H9 (cell line): ENCODE data around the gene CHN2. TPM values are rescaled to one million over a fixed set of nuclear protein-coding genes. Genes with fewer than 3 reads are reported as not detected.

Experiments
- DNase-seq: peaks from one replicate; pipeline ENCODE4 v3.0.0-alpha.2; 2017
- H2AFZ ChIP-seq: one replicate; pipeline ENCODE4 v1.6.1; 2013; ENCODE audit warnings: mild to moderate bottlenecking, low read length, control low read depth, moderate library complexity
- H2AK5ac ChIP-seq: 2 replicates; pipeline ENCODE4 v1.6.1; 2013; ENCODE audit warnings: low read length, control low read depth, mixed read lengths; ENCODE audit not compliant: insufficient read length
- H2BK120ac ChIP-seq: one replicate; pipeline ENCODE4 v1.6.1; 2013; ENCODE audit warnings: low read depth, mild to moderate bottlenecking, low read length, control low read depth, inconsistent platforms; ENCODE audit not compliant: poor library complexity, severe bottlenecking
- H2BK12ac ChIP-seq: 2 replicates; pipeline ENCODE4 v1.6.1; 2013; ENCODE audit warnings: low read length, control low read depth, mixed read lengths, low read depth; ENCODE audit not compliant: insufficient read length
- H2BK15ac ChIP-seq: 2 replicates; pipeline ENCODE4 v1.6.1; 2013; ENCODE audit warnings: low read depth, low read length, control low read depth
- H2BK20ac ChIP-seq: one replicate; pipeline ENCODE4 v1.6.1; 2013; ENCODE audit warnings: low read depth, mild to moderate bottlenecking, low read length, control low read depth, inconsistent platforms; ENCODE audit not compliant: poor library complexity, severe bottlenecking
- H2BK5ac ChIP-seq: 2 replicates; pipeline ENCODE4 v1.6.1; 2013; ENCODE audit warnings: low read length, control low read depth, mixed read lengths; ENCODE audit not compliant: insufficient read length
- H3K14ac ChIP-seq: 2 replicates; pipeline ENCODE4 v1.6.1; 2013; ENCODE audit warnings: low read length, control low read depth; ENCODE audit not compliant: insufficient read depth
- H3K18ac ChIP-seq: 2 replicates; pipeline ENCODE4 v1.6.1; 2013; ENCODE audit warnings: low read depth, mild to moderate bottlenecking, mixed read lengths, low read length, control low read depth; ENCODE audit not compliant: insufficient read length
- H3K23ac ChIP-seq: 2 replicates; pipeline ENCODE4 v1.6.1; 2013; ENCODE audit warnings: low read length, control low read depth, mixed read lengths, low read depth; ENCODE audit not compliant: insufficient read length
- H3K23me2 ChIP-seq: 2 replicates; pipeline ENCODE4 v1.6.1; 2013; ENCODE audit warnings: low read depth, mild to moderate bottlenecking, mixed read lengths, low read length, control low read depth; ENCODE audit not compliant: insufficient read length, poor library complexity, severe bottlenecking
- H3K27ac ChIP-seq: 2 replicates; pipeline ENCODE4 v1.5.1; 2013; ENCODE audit warnings: low read length, control low read depth, mixed read lengths, low read depth; ENCODE audit not compliant: insufficient read length
- H3K27me3 ChIP-seq: 2 replicates; pipeline ENCODE4 v1.6.1; 2013; ENCODE audit warnings: low read length, control low read depth, inconsistent platforms; ENCODE audit not compliant: insufficient read depth
- H3K4ac ChIP-seq: 2 replicates; pipeline ENCODE4 v1.6.1; 2013; ENCODE audit warnings: low read depth, mild to moderate bottlenecking, control low read depth, inconsistent platforms, low read length, moderate library complexity
- H3K4me1 ChIP-seq: 2 replicates; pipeline ENCODE4 v1.6.1; 2013; ENCODE audit warnings: low read length, control low read depth, inconsistent platforms; ENCODE audit not compliant: insufficient read depth
- H3K4me2 ChIP-seq: 2 replicates; pipeline ENCODE4 v1.6.1; 2013; ENCODE audit warnings: low read length, control low read depth, mixed read lengths; ENCODE audit not compliant: insufficient read length, insufficient read depth
- H3K56ac ChIP-seq: 2 replicates; pipeline ENCODE4 v1.6.1; 2013; ENCODE audit warnings: low read depth, mild to moderate bottlenecking, mixed read lengths, low read length, control low read depth; ENCODE audit not compliant: insufficient read length
- H3K79me1 ChIP-seq: 2 replicates; pipeline ENCODE4 v1.6.1; 2013; ENCODE audit warnings: low read depth, mild to moderate bottlenecking, moderate library complexity, low read length, control low read depth, inconsistent platforms; ENCODE audit not compliant: insufficient read depth, poor library complexity, severe bottlenecking
- H3K79me2 ChIP-seq: 2 replicates; pipeline ENCODE4 v1.6.1; 2013; ENCODE audit warnings: low read length, control low read depth, inconsistent platforms; ENCODE audit not compliant: insufficient read depth
- H3K9ac ChIP-seq: 2 replicates; pipeline ENCODE4 v1.6.1; 2013; ENCODE audit warnings: low read length, control low read depth, mixed read lengths; ENCODE audit not compliant: insufficient read length; ENCODE audit errors: extremely low read depth
- H3K9me3 ChIP-seq: one replicate; pipeline ENCODE4 v1.6.1; 2013; ENCODE audit warnings: low read depth, low read length, inconsistent platforms; ENCODE audit not compliant: control insufficient read depth
- H3T11ph ChIP-seq: one replicate; pipeline ENCODE4 v1.6.1; 2013; ENCODE audit warnings: mild to moderate bottlenecking, low read length, control low read depth, inconsistent platforms
- H4K20me1 ChIP-seq: one replicate; pipeline ENCODE4 v1.6.1; 2013; ENCODE audit not compliant: control insufficient read depth, insufficient read length, insufficient read depth
- H4K5ac ChIP-seq: 2 replicates; pipeline ENCODE4 v1.6.1; 2013; ENCODE audit warnings: low read depth, mild to moderate bottlenecking, mixed read lengths, low read length, control low read depth; ENCODE audit not compliant: insufficient read length
- H4K8ac ChIP-seq: replicated peaks from 2 replicates; pipeline ENCODE4 v1.6.1; 2013; ENCODE audit warnings: low read length, control low read depth, mixed read lengths, low read depth; ENCODE audit not compliant: insufficient read length
- H4K91ac ChIP-seq: 2 replicates; pipeline ENCODE4 v1.6.1; 2013; ENCODE audit warnings: low read depth, mild to moderate bottlenecking, moderate library complexity, mixed read lengths, low read length, control low read depth; ENCODE audit not compliant: insufficient read length
- H3K27ac Mint-ChIP-seq, 3 experiments: 2 replicates in 2 of 3; 3 replicates in 1 of 3; pipeline ENCODE4 v1.8.0; 2020 to 2021; ENCODE audit warnings: mixed read lengths in 3 of 3, mild to moderate bottlenecking in 1 of 3, moderate library complexity in 1 of 3
- H3K27me3 Mint-ChIP-seq: 2 replicates; pipeline ENCODE4 v1.8.0; 2021; ENCODE audit warnings: low read depth, mild to moderate bottlenecking, moderate library complexity, mixed read lengths
- H3K36me3 Mint-ChIP-seq, 3 experiments: 2 replicates in 2 of 3; 3 replicates in 1 of 3; pipeline ENCODE4 v1.8.0; 2020 to 2021; ENCODE audit warnings: low read depth in 3 of 3, mixed read lengths in 3 of 3; ENCODE audit not compliant: insufficient read depth in 1 of 3
- H3K4me1 Mint-ChIP-seq, 2 experiments: 2 replicates each; pipeline ENCODE4 v1.8.0; 2020; ENCODE audit warnings: mixed read lengths in 2 of 2
- H3K4me3 Mint-ChIP-seq, 2 experiments: 2 replicates in 1 of 2; 3 replicates in 1 of 2; pipeline ENCODE4 v1.8.0; 2020 to 2021; ENCODE audit warnings: mild to moderate bottlenecking in 2 of 2, mixed read lengths in 2 of 2, moderate library complexity in 1 of 2
- H3K9me3 Mint-ChIP-seq, 2 experiments: 2 replicates in 1 of 2; 3 replicates in 1 of 2; pipeline ENCODE4 v1.8.0; 2020; ENCODE audit warnings: mild to moderate bottlenecking in 2 of 2, mixed read lengths in 2 of 2, moderate library complexity in 1 of 2
- WGBS: extraction: QIAGEN DNeasy Blood & Tissue Kit; methylation state at CpG from one replicate; pipeline ENCODE4 v1.1.7; 2013; ENCODE audit warnings: missing lambda C conversion rate, low lambda C conversion rate, mixed read lengths; ENCODE audit not compliant: insufficient read length; ENCODE audit errors: extremely low coverage; 5-methylcytosine and 5-hydroxymethylcytosine counted together
- total RNA-seq: library from RNA; stranded (reverse); gene quantifications from 2 replicates; pipeline ENCODE4 v1.2.1, GENCODE V29; 2021
- TF ChIP-seq, protein P1 (sequence below): fragments of 200-600 bp; sonication (generic); conservative IDR thresholded peaks from 3 replicates; pipeline ENCODE4 v1.8.0; 2021; ENCODE audit warnings: antibody characterized with exemption, mild to moderate bottlenecking

CHN2 gene
- total RNA-seq, 1 experiment from 2014 or later, result 3.3 TPM

DNA sequence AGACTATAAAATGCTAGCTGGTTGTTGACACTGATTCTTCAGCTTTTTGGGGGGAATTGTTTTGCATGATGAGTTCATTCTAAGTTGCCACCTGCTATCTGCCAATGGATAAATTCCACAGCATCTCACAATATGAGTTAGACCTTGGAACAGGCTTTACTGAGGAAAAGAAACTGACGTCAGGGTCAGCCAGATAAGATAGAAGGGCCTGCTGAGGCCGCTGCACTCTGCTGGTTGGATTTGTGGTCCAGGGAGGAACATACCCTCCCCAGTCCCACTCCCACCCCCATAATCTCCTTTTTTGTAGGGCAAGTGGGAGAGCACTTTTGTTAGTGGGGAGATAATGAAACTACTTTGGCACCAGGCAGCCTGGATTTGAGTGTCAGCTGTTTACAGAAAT is 258.4 kb downstream of the CHN2 start:
- no peaks in the 10 kb centered on the region for H4K20me1 ChIP-seq
- no peaks in the 10 kb centered on the region for H3K9me3 Mint-ChIP-seq
- H3K27me3 Mint-ChIP-seq, result no peaks in the 10 kb centered on the region; the same call in 1 of the 2 replicates
- no peak overlapping the region for H3K4me3 Mint-ChIP-seq
- no peaks in the 10 kb centered on the region for H3K9me3 ChIP-seq
- H3K4ac ChIP-seq, result no peak overlapping the region
- 0 out of 2 replicates have a peak, but pooled peaks cover 2% of the 10 kb centered on the region for H3K4me1 ChIP-seq
- H3K23ac ChIP-seq, result no peak overlapping the region
- TF ChIP-seq, protein P1, sequence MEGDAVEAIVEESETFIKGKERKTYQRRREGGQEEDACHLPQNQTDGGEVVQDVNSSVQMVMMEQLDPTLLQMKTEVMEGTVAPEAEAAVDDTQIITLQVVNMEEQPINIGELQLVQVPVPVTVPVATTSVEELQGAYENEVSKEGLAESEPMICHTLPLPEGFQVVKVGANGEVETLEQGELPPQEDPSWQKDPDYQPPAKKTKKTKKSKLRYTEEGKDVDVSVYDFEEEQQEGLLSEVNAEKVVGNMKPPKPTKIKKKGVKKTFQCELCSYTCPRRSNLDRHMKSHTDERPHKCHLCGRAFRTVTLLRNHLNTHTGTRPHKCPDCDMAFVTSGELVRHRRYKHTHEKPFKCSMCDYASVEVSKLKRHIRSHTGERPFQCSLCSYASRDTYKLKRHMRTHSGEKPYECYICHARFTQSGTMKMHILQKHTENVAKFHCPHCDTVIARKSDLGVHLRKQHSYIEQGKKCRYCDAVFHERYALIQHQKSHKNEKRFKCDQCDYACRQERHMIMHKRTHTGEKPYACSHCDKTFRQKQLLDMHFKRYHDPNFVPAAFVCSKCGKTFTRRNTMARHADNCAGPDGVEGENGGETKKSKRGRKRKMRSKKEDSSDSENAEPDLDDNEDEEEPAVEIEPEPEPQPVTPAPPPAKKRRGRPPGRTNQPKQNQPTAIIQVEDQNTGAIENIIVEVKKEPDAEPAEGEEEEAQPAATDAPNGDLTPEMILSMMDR, result no peak
- WGBS, result no CpG with 5 or more reads among the region's 2 CpGs
- H3K79me2 ChIP-seq, result no peaks in the 10 kb centered on the region
- H3K27me3 ChIP-seq, result no peaks in the 10 kb centered on the region
- no peak overlapping the region for H3K27ac Mint-ChIP-seq
- no peaks in the 10 kb centered on the region for H3K36me3 Mint-ChIP-seq
- no peak overlapping the region for H2BK20ac ChIP-seq
- H4K5ac ChIP-seq, result no peak overlapping the region
- H3K14ac ChIP-seq, result no peak overlapping the region
- no peak overlapping the region for H3T11ph ChIP-seq
- no peak overlapping the region for H2BK12ac ChIP-seq
- H3K56ac ChIP-seq, result no peak overlapping the region
- no peak for DNase-seq
- H3K18ac ChIP-seq, result no peak overlapping the region
- H3K4me2 ChIP-seq, result no peak overlapping the region
- H3K27ac ChIP-seq, result no peak overlapping the region
- no peak overlapping the region for H2AFZ ChIP-seq
- no peaks in the 10 kb centered on the region for H3K79me1 ChIP-seq
- no peak overlapping the region for H2BK5ac ChIP-seq
- no peak overlapping the region for H2AK5ac ChIP-seq
- no peak overlapping the region for H3K9ac ChIP-seq
- H3K23me2 ChIP-seq, result no peaks in the 10 kb centered on the region
- peaks cover 9 to 13% of the 10 kb centered on the region in 2 experiments for H3K4me1 Mint-ChIP-seq
- H4K91ac ChIP-seq, result no peak overlapping the region
- H2BK120ac ChIP-seq, result no peak overlapping the region
- H4K8ac ChIP-seq, result no peak overlapping the region
- H2BK15ac ChIP-seq, result no peak overlapping the region
